ENCODE measurements around the gene CCNF. TPM values are rescaled to one million over a fixed set of nuclear protein-coding genes. Genes with fewer than 3 reads are reported as not detected.
A peak's percentile ranks its signal among the peaks of the same experiment; 100 is the strongest.

CCNF gene
- polyA plus RNA-seq, 1 donor from 2014 or later: 5.2 TPM

- Histone ChIP-seq H3K79me2 (replicated peaks; ENCODE audit: insufficient read depth, low read length) (peaks cover 8% of the 10 kb centered on the region), H3K9me2 (ENCODE audit: insufficient read depth, low read length) (no peaks in the 10 kb centered on the region), H3F3A (ENCODE audit: insufficient read depth, low read length, poor library complexity, severe bottlenecking) (no peaks in the 10 kb centered on the region), H3K36me3 (ENCODE audit: insufficient read depth, low read length) (no peaks in the 10 kb centered on the region), H3K27ac (ENCODE audit: low read length) (no peak overlapping the region), H3K9me3 (ENCODE audit: low read length) (no peaks in the 10 kb centered on the region), H3K4me3 (ENCODE audit: low read length) (peak overlapping the region; percentile 53), H2AFZ (ENCODE audit: low read depth, low read length) (no peak overlapping the region), H3K27me3 (ENCODE audit: insufficient read depth, low read depth, low read length) (peaks cover 6% of the 10 kb centered on the region), H3K4me2 (ENCODE audit: low read length) (no peak overlapping the region), H4K20me1 (ENCODE audit: insufficient read depth) (no peaks in the 10 kb centered on the region), H3K9ac (ENCODE audit: low read length) (no peak overlapping the region)
- no peak for TF ChIP-seq EP300 (conservative IDR thresholded peaks at IDR 0.05; ENCODE audit: poor library complexity, severe bottlenecking)
- no peak for TF ChIP-seq POLR2AphosphoS5 (IDR thresholded peaks at IDR 0.05)
- no peak for TF ChIP-seq TAF1 (IDR thresholded peaks at IDR 0.05; ENCODE audit: low read depth)
- no peak for TF ChIP-seq CTCF (IDR thresholded peaks at IDR 0.05; ENCODE audit: poor library complexity, severe bottlenecking)
- TF ChIP-seq MXI1 (conservative IDR thresholded peaks at IDR 0.05; ENCODE audit: poor library complexity, severe bottlenecking): no peak
- no peak for TF ChIP-seq EZH2 (IDR thresholded peaks at IDR 0.05; ENCODE audit: borderline replicate concordance, insufficient read depth, low read length, poor library complexity, severe bottlenecking)
- TF ChIP-seq SMC3 (conservative IDR thresholded peaks at IDR 0.05; ENCODE audit: poor library complexity): no peak
Measured at GRCh38 chr16:2472885-2473445, 43.7 kb downstream of the CCNF start.

GRCh38 chr16:2473446-2473926, 44.2 kb downstream of the CCNF start:
- Histone ChIP-seq H2AFZ (ENCODE audit: low read depth, low read length) (no peak overlapping the region), H3K9me3 (ENCODE audit: low read length) (no peaks in the 10 kb centered on the region), H3F3A (ENCODE audit: insufficient read depth, low read length, poor library complexity, severe bottlenecking) (no peaks in the 10 kb centered on the region), H3K36me3 (ENCODE audit: insufficient read depth, low read length) (no peaks in the 10 kb centered on the region), H3K4me3 (ENCODE audit: low read length) (peak overlapping the region; percentile 53), H3K79me2 (replicated peaks; ENCODE audit: insufficient read depth, low read length) (peaks cover 8% of the 10 kb centered on the region), H3K9ac (ENCODE audit: low read length) (no peak overlapping the region), H3K27ac (ENCODE audit: low read length) (no peak overlapping the region), H3K9me2 (ENCODE audit: insufficient read depth, low read length) (no peaks in the 10 kb centered on the region), H3K27me3 (ENCODE audit: insufficient read depth, low read depth, low read length) (peaks cover under 1% of the 10 kb centered on the region), H3K4me2 (ENCODE audit: low read length) (no peak overlapping the region), H4K20me1 (ENCODE audit: insufficient read depth) (no peaks in the 10 kb centered on the region)
- TF ChIP-seq CTCF (IDR thresholded peaks at IDR 0.05; ENCODE audit: poor library complexity, severe bottlenecking): no peak
- no peak for TF ChIP-seq EP300 (conservative IDR thresholded peaks at IDR 0.05; ENCODE audit: poor library complexity, severe bottlenecking)
- TF ChIP-seq TAF1 (IDR thresholded peaks at IDR 0.05; ENCODE audit: low read depth): no peak
- no peak for TF ChIP-seq MXI1 (conservative IDR thresholded peaks at IDR 0.05; ENCODE audit: poor library complexity, severe bottlenecking)
